GM19452 (cell line): ENCODE measurements around the gene DPYSL4.
"Not testable (repeated sequence)": the region's sequence is repeated elsewhere in the genome, so short reads cannot be mapped to it uniquely, and the experiment has no call there.

ENCODE experiments used
- ATAC-seq: cut with Tn5 transposase; IDR thresholded peaks from one replicate; pipeline ENCODE4 v1.9.1; 2021; ENCODE audit not compliant: unreplicated experiment

The DPYSL4 gene

DNA sequence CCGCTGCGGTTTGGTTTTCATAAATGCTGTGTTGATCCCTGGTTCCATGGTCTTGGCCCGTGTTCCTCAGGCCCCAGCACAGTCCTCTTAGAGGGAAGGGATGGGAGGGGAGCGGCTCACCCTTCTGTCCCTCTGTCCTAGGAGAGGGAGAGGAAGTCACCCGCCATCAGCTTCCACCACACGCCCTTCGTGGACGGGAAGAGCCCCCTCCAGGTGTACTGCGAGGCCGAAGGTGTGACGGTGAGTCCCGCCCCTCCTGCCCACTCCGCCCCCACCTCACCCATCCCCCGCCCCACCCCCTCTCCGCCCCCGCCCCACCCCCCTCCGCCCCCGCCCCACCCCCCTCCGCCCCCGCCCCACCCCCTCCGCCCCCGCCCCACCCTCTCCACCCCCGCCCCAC, 37.5 kb upstream of the DPYSL4 start:
- ATAC-seq, result no peak

GRCh38 chr10:132149917-132150316, 36.8 kb upstream of the DPYSL4 start:
- no peak for ATAC-seq

- no peak for ATAC-seq
Observed at GRCh38 chr10:132150777-132151176, 36.0 kb upstream of the DPYSL4 start.

- ATAC-seq, result no peak
Observed at GRCh38 chr10:132151286-132151950, 35.3 kb upstream of the DPYSL4 start.

DNA sequence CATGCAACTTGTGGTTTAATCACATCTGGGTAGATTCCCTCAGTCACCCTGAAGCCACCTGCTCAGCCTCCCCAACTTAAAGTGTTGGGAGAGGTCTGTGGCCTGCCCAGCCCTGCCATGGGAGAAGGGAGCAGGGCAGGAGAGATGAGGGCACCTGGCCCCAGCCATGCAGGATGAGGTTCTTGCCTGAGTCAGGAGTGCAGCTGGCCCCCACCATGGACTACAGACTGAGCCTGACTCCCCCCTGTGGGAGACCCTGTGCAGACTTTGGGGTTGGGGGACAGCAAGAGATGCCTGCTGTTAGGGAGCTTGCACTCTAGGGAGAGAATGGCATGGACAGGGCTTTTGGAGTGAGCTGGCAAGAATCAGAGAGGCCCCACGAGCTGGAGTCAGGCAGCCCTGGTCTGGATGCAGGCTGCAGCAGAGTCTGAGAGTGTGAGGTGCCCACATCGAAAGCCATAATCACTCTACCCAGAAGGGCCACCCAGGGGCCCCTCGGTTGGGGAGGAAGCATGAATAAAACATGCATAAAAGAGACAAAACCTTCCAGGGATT, 34.7 kb upstream of the DPYSL4 start:
- ATAC-seq, result no peak

DNA sequence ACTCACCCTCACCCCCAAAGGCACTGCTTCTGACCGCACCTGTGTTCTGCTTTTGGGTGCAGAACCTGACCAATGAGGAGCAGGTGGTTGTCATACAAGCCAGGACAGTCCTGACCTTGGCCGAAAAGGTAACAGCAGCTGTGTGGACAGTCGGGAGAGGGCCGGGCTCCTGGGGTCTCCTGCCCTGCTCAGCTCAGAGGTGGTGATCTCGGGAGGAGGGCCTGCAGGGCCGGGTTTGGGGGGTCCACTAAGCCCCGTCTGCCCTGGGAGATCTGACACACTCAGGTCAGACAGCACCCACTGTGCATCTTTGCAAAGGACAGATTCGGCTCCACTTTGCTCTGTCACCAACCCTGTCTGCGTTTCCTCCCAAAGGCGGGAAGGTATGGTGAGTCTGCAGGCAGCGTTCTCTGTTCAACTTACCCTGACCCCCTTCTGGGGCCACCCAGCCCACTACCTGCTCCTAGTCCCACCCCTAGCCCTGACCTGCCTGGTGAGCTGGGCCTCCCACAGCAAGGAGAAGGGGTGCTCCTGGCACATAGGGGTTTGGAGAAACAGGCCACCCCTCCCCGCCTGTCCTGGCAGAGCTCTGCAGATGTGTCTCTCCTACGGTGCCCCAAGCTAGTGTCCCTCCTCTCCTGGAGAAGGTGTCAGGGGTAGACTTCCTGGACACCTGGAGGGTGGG, 33.7 kb upstream of the DPYSL4 start:
- ATAC-seq, result no peak

DNA sequence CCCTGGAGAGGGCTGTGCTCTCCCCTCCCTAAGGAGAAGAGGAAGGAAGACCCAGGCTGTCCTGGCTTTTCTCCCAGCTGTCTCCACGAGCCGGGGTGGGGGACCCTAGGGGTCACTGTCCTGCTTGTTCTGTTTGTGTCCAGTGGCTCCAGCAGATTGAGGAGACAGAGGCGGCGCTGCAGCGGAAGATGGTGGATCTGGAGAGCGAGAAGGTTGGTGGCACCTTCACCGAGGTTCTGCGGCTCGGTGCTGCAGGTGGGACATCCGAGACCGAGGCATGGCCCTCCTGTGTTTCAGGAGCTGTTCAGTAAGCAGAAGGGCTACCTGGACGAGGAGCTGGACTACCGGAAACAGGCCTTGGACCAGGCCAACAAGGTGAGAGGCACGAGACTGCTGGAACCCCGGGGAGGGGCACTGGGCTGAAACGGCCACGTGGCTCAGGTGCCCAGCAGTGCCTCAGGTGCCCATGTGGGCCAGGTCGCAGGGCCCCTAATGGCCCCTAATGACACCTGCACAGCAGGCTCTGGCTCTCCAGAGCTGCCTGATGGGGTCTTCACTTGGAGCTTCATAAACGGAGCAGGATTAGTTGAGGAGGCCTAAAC, 33.0 kb upstream of the DPYSL4 start:
- ATAC-seq, result no peak

DNA sequence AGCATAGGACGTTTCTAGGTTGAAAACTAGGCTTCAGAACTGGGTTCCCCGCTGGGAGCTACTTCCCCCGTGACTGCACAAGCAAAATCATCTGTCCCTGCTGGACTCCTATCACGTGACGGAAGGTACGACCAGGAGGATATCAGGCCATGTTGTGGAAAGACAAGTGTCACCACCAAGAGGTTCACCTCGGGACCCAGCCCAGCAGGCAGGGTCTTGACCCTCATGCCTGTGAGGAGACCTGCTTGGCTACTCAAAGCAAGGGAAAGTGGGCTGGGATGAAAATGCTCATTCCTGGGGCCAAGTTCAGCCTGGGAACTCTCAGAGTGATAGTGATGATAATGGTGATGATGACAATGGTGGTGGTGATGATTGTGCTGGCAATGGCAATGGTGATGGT, 32.3 kb upstream of the DPYSL4 start:
- no peak for ATAC-seq

GRCh38 chr10:132154931-132155330, 31.8 kb upstream of the DPYSL4 start:
- no peak for ATAC-seq

DNA sequence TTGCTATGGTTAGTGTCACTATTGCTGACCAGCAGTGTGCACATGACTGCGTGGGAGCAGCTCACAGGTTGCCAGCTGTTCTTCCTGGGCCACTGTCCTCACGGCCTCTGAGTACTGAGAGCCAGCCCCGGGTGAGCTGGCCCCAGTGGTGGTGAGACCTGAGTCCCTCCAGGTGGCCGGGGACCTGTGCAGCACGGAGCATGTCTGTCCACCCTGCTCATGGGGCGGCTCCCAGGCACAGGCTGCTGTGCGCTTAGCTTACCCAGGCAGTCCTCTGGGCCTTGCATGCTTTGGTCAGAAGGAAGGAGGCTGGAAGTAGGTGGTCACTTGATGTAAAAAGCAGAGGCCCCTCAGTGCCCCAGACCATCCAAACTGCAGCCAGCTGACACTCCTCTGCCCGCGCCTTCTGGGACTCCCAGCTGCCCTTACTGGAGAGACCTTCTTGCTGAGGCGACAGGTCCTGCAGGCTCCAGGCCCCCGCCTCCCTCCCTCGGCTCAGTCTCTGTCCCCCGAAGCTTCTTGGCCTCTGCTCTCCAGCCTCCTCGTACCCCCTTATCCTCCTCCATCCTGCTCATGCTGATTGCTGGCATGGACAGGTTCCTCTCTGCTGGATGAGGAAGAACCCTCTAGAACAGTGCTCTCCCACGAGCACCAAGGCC, 30.9 kb upstream of the DPYSL4 start:
- ATAC-seq, result no peak

DNA sequence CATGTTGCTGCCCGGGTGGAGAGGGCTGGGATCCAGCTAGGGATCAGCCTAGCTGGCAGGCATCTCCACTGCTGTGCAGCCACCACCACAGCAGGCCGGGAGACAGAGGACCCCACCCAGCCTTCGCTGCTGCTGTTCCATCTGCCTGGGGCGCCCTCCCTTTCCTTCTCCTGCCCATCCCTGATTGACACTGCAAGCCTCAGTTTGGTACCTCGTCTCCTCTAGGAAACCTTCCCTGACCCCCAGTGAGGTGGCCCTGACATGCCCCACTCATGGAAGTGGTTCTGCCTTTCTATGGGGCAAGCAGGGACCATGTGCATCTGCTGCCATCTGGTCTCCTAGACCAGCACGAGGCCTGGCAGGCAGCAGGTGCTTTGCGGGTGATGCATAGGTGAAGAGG, 30.4 kb upstream of the DPYSL4 start:
- ATAC-seq, result no peak

- ATAC-seq, result no peak
Observed at GRCh38 chr10:132157101-132157500, 29.6 kb upstream of the DPYSL4 start.

DNA sequence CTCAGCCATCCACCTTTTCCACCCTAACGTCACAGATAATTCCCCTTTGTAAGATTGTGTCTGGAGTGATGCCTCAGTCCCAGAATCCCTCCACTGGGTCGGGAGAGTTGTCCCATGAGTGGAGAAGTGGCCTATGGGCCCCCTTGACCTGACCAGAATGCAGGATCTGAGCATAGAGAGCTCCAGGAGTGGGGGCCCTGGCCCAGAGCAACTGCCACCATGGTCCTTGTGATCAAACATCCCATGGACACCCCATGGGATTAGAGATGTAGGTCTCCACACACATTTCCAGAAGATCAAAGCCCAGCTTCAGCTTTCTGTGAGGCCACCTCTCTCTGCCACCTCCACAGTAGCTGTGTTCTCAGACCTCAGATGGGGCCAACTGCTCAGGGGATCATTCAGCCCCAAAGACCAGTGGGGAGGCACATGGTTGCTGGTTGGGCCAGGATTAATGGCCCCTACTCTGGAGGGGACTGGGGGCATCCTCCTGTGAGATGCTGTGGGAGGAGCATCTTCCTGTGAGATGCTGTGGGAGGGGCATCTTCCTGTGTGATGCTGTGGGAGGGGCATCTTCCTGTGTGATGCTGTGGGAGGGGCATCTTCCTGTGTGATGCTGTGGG, 28.5 kb upstream of the DPYSL4 start:
- no peak for ATAC-seq

GRCh38 chr10:132158823-132159222, 27.9 kb upstream of the DPYSL4 start:
- ATAC-seq, result no peak

- not testable (repeated sequence) for ATAC-seq
Observed at GRCh38 chr10:132159302-132160230, 27.2 kb upstream of the DPYSL4 start.

- not testable (repeated sequence) for ATAC-seq
Observed at GRCh38 chr10:132160231-132160630, 26.5 kb upstream of the DPYSL4 start.

DNA sequence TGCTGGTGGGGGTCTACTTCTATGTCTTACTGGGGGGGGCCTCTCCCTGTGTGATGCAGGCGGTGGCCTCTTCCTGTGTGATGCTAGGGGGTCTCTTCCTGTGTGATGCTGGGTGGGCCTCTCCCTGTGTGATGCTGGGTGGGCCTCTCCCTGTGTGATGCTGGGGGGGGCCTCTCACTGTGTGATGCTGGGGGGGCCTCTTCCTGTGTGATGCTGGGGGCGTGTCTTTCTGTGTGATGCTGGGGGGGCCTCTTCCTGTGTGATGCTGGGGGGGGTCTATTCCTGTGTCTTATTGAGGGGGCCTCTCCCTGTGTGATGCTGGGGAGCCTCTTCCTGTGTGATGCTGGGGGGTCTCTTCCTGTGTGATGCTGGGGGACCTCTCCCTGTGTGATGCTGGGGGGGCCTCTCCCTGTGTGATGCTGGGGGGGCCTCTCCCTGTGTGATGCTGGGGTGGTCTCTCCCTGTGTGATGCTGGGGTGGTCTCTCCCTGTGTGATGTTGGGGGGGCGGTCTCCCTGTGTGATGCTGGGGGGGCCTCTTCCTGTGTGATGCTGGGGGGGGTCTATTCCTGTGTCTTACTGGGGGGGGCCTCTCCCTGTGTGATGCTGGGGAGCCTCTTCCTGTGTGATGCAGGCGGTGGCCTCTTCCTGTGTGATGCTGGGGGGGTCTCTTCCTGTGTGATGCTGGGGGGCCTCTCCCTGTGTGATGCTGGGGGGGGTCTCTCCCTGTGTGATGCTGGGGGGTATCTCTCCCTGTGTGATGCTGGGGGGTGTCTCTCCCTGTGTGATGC, 25.7 kb upstream of the DPYSL4 start:
- not testable (repeated sequence) for ATAC-seq

DNA sequence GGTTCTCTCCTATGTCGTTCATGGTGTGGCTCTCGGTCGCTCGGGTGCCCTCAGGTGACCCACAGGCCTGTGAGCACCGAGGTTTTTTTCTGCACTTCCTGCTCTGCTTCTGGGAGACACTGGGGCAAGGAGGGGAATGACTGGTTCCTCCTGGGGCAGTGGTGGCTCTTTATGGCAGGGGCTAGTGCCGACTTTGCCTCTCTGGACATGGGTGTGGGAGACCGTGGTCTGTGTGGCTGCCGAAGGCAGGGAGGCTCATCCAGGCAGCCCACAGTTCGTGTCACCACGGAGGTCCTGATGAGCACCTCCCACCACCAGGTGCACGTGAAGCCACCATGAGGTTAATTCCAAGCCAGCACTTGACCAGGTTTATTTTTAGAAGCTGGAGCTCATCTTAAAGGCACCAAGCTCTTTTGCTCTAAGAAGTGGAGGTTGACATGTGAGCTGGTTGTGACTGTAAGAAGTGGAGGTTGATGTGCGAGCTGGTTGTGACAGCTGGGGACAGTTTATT, 24.7 kb upstream of the DPYSL4 start:
- peak; percentile 40 for ATAC-seq
